Nephron (organoid): Measurements from ENCODE around the gene GYS2.

ENCODE experiments used
- H3K27ac Mint-ChIP-seq, 3 experiments: 2 replicates each; pipeline ENCODE4 v1.8.0; 2020; ENCODE audit warnings: mixed read lengths in 3 of 3, mild to moderate bottlenecking in 2 of 3, moderate library complexity in 1 of 3
- H3K27me3 Mint-ChIP-seq: 2 replicates; pipeline ENCODE4 v1.8.0; 2021; ENCODE audit warnings: low read depth, mild to moderate bottlenecking, moderate library complexity, mixed read lengths
- H3K36me3 Mint-ChIP-seq: 2 replicates; pipeline ENCODE4 v1.8.0; 2020; ENCODE audit warnings: low read depth, mixed read lengths
- H3K4me1 Mint-ChIP-seq: 2 replicates; pipeline ENCODE4 v1.8.0; 2020; ENCODE audit warnings: mixed read lengths
- H3K4me3 Mint-ChIP-seq, 3 experiments: 2 replicates each; pipeline ENCODE4 v1.8.0; 2020; ENCODE audit warnings: mild to moderate bottlenecking in 3 of 3, mixed read lengths in 3 of 3, moderate library complexity in 2 of 3
- H3K9me3 Mint-ChIP-seq: 2 replicates; pipeline ENCODE4 v1.8.0; 2020; ENCODE audit warnings: mixed read lengths
- CTCF ChIP-seq, 3 experiments: fragments of 200-600 bp; sonication (generic); IDR thresholded peaks; one replicate each; pipeline ENCODE4 v1.5.0; 2021; ENCODE audit warnings: antibody characterized with exemption in 3 of 3; ENCODE audit not compliant: unreplicated experiment in 3 of 3

Gene GYS2

GRCh38 chr12:21507849-21508248 is 96.8 kb downstream of the GYS2 start:
- H3K4me1 Mint-ChIP-seq = peaks cover 17% of the 10 kb centered on the region
- no peak overlapping the region for H3K27ac Mint-ChIP-seq
- H3K36me3 Mint-ChIP-seq = peaks cover 25% of the 10 kb centered on the region
- no peak for TF ChIP-seq CTCF (IDR thresholded peaks at IDR 0.05; ENCODE audit: unreplicated experiment in 3 of 3)
- H3K27me3 Mint-ChIP-seq = no peaks in the 10 kb centered on the region
- no peaks in the 10 kb centered on the region for H3K9me3 Mint-ChIP-seq
- no peak overlapping the region for H3K4me3 Mint-ChIP-seq

- H3K4me1 Mint-ChIP-seq = peaks cover 23% of the 10 kb centered on the region
- no peaks in the 10 kb centered on the region for H3K9me3 Mint-ChIP-seq
- H3K4me3 Mint-ChIP-seq = no peak overlapping the region
- H3K36me3 Mint-ChIP-seq = peaks cover 19% of the 10 kb centered on the region
- H3K27me3 Mint-ChIP-seq = no peaks in the 10 kb centered on the region
- no peak for TF ChIP-seq CTCF (IDR thresholded peaks at IDR 0.05; ENCODE audit: unreplicated experiment in 3 of 3)
- no peak overlapping the region for H3K27ac Mint-ChIP-seq
Observed at GRCh38 chr12:21505888-21506287, 98.8 kb downstream of the GYS2 start.

- Mint-ChIP-seq H3K27me3 (no peaks in the 10 kb centered on the region), H3K27ac (no peak overlapping the region), H3K4me1 (peaks cover 34% of the 10 kb centered on the region), H3K36me3 (no peaks in the 10 kb centered on the region), H3K4me3 (no peak overlapping the region), H3K9me3 (no peaks in the 10 kb centered on the region)
- TF ChIP-seq CTCF (IDR thresholded peaks at IDR 0.05; ENCODE audit: unreplicated experiment in 3 of 3) = no peak
Observed at GRCh38 chr12:21502872-21503271, 101.8 kb downstream of the GYS2 start.

GRCh38 chr12:21502164-21502496 is 102.5 kb downstream of the GYS2 start:
- H3K36me3 Mint-ChIP-seq = peaks cover 5% of the 10 kb centered on the region
- no peak for TF ChIP-seq CTCF (IDR thresholded peaks at IDR 0.05; ENCODE audit: unreplicated experiment in 3 of 3)
- H3K4me3 Mint-ChIP-seq = no peak overlapping the region
- peaks cover 34% of the 10 kb centered on the region for H3K4me1 Mint-ChIP-seq
- H3K9me3 Mint-ChIP-seq = no peaks in the 10 kb centered on the region
- no peak overlapping the region for H3K27ac Mint-ChIP-seq
- no peaks in the 10 kb centered on the region for H3K27me3 Mint-ChIP-seq

GRCh38 chr12:21501258-21502163 is 103.1 kb downstream of the GYS2 start, which contains the start of the genes GOLT1B and RECQL:
Gene GOLT1B, plus strand, starts transcription at chr12:21501789. Its CDS starts 135 bp downstream, at chr12:21501924.
Gene RECQL, minus strand, starts transcription at chr12:21501635. Its CDS starts 2,065 bp downstream, at chr12:21499570.
- no peaks in the 10 kb centered on the region for H3K9me3 Mint-ChIP-seq
- peaks cover 34% of the 10 kb centered on the region for H3K4me1 Mint-ChIP-seq
- no peak within 1 kb of the TSS for H3K27ac Mint-ChIP-seq
- no peaks in the 10 kb centered on the region for H3K27me3 Mint-ChIP-seq
- H3K36me3 Mint-ChIP-seq = peaks cover 5% of the 10 kb centered on the region
- no peak for TF ChIP-seq CTCF (IDR thresholded peaks at IDR 0.05; ENCODE audit: unreplicated experiment in 3 of 3)
- H3K4me3 Mint-ChIP-seq = no peak within 1 kb of the TSS
